IPS-20b (cell line): Measurements from ENCODE around the gene ALDH3B1.
A peak's percentile ranks its signal among the peaks of the same experiment; 100 is the strongest.

ENCODE experiments used
- H3K27ac ChIP-seq: one replicate; pipeline ENCODE4 v1.5.1; 2013; ENCODE audit warnings: low read length
- H3K27me3 ChIP-seq: 2 replicates; pipeline ENCODE4 v1.6.1; 2013; ENCODE audit warnings: mild to moderate bottlenecking, low read length, inconsistent platforms; ENCODE audit not compliant: insufficient read depth
- H3K36me3 ChIP-seq: 2 replicates; pipeline ENCODE4 v1.6.1; 2013; ENCODE audit warnings: low read depth, mild to moderate bottlenecking, inconsistent platforms, low read length, moderate library complexity; ENCODE audit not compliant: insufficient read depth
- H3K4me1 ChIP-seq: 2 replicates; pipeline ENCODE4 v1.6.1; 2013; ENCODE audit warnings: mild to moderate bottlenecking, control low read depth, inconsistent platforms, low read length, moderate library complexity; ENCODE audit not compliant: insufficient read depth
- H3K4me3 ChIP-seq: 2 replicates; pipeline ENCODE4 v1.5.1; 2013; ENCODE audit warnings: mild to moderate bottlenecking, low read length, inconsistent platforms
- H3K9ac ChIP-seq: 2 replicates; pipeline ENCODE4 v1.6.1; 2013; ENCODE audit warnings: low read depth, mild to moderate bottlenecking, inconsistent platforms, low read length, moderate library complexity
- H3K9me3 ChIP-seq: 2 replicates; pipeline ENCODE4 v1.6.1; 2013; ENCODE audit warnings: mild to moderate bottlenecking, low read depth, low read length, inconsistent platforms; ENCODE audit not compliant: insufficient read depth

ALDH3B1 gene

GRCh38 chr11:68028802-68029545 is 18.8 kb downstream of the ALDH3B1 start:
- Histone ChIP-seq H3K9ac (peak overlapping the region; percentile 3; the same call in 1 of the 2 replicates), H3K27me3 (no peaks in the 10 kb centered on the region), H3K4me3 (peak overlapping the region; percentile 84; the same call in 1 of the 2 replicates), H3K9me3 (no peaks in the 10 kb centered on the region), H3K27ac (no peak overlapping the region), H3K4me1 (no peaks in the 10 kb centered on the region), H3K36me3 (peaks cover 16% of the 10 kb centered on the region)

GRCh38 chr11:68030318-68031143 is 20.4 kb downstream of the ALDH3B1 start, which contains the start of gene NDUFS8:
TSS of gene NDUFS8 (plus strand) at chr11:68030681. CDS start at chr11:68032152, 1,471 bp downstream.
- Histone ChIP-seq H3K9ac (peak within 1 kb of the TSS; percentile 90), H3K36me3 (peaks cover 30% of the 10 kb centered on the region), H3K27me3 (no peaks in the 10 kb centered on the region), H3K9me3 (no peaks in the 10 kb centered on the region), H3K4me1 (no peaks in the 10 kb centered on the region), H3K27ac (peak within 1 kb of the TSS; percentile 84), H3K4me3 (peak within 1 kb of the TSS; percentile 84)

GRCh38 chr11:68031144-68031464 is 21.0 kb downstream of the ALDH3B1 start:
- Histone ChIP-seq H3K4me1 (no peaks in the 10 kb centered on the region), H3K9me3 (no peaks in the 10 kb centered on the region)

GRCh38 chr11:68032003-68032402 is 21.9 kb downstream of the ALDH3B1 start:
- H3K9me3 ChIP-seq, result no peaks in the 10 kb centered on the region
- H3K27me3 ChIP-seq, result no peaks in the 10 kb centered on the region
- no peaks in the 10 kb centered on the region for H3K4me1 ChIP-seq
- H3K9ac ChIP-seq, result peak overlapping the region; percentile 90; the same call in 1 of the 2 replicates
- no peak overlapping the region for H3K4me3 ChIP-seq
- no peak overlapping the region for H3K27ac ChIP-seq
- peaks cover 30% of the 10 kb centered on the region for H3K36me3 ChIP-seq

More at GRCh38 chr11:68031144-68031464, 21.0 kb downstream of the ALDH3B1 start:
- Histone ChIP-seq H3K27me3 (no peaks in the 10 kb centered on the region), H3K36me3 (peaks cover 30% of the 10 kb centered on the region), H3K27ac (peak overlapping the region; percentile 84), H3K9ac (peak overlapping the region; percentile 90), H3K4me3 (peak overlapping the region; percentile 84)

- Histone ChIP-seq H3K4me3 (no peak overlapping the region), H3K27ac (no peak overlapping the region), H3K27me3 (no peaks in the 10 kb centered on the region), H3K9me3 (no peaks in the 10 kb centered on the region), H3K4me1 (no peaks in the 10 kb centered on the region), H3K9ac (no peak overlapping the region), H3K36me3 (peaks cover 30% of the 10 kb centered on the region)
Measured at GRCh38 chr11:68032997-68033707, 23.0 kb downstream of the ALDH3B1 start.

GRCh38 chr11:68033708-68034045 is 23.6 kb downstream of the ALDH3B1 start:
- H3K9me3 ChIP-seq, result no peaks in the 10 kb centered on the region
- H3K9ac ChIP-seq, result no peak overlapping the region
- H3K4me1 ChIP-seq, result no peaks in the 10 kb centered on the region; the same call in 1 of the 2 replicates
- H3K4me3 ChIP-seq, result no peak overlapping the region
- H3K27ac ChIP-seq, result no peak overlapping the region
- H3K27me3 ChIP-seq, result no peaks in the 10 kb centered on the region
- peaks cover 30% of the 10 kb centered on the region for H3K36me3 ChIP-seq

GRCh38 chr11:68035266-68035876 is 25.2 kb downstream of the ALDH3B1 start:
- H3K9me3 ChIP-seq, result no peaks in the 10 kb centered on the region
- H3K27me3 ChIP-seq, result no peaks in the 10 kb centered on the region
- H3K36me3 ChIP-seq, result peaks cover 30% of the 10 kb centered on the region
- no peak overlapping the region for H3K27ac ChIP-seq
- no peak overlapping the region for H3K4me3 ChIP-seq
- H3K4me1 ChIP-seq, result peaks cover 4% of the 10 kb centered on the region; the same call in 1 of the 2 replicates
- H3K9ac ChIP-seq, result no peak overlapping the region

GRCh38 chr11:68036141-68036716 is 26.1 kb downstream of the ALDH3B1 start:
- Histone ChIP-seq H3K36me3 (peaks cover 30% of the 10 kb centered on the region), H3K27me3 (no peaks in the 10 kb centered on the region), H3K9me3 (no peaks in the 10 kb centered on the region), H3K9ac (no peak overlapping the region), H3K4me3 (no peak overlapping the region), H3K27ac (no peak overlapping the region), H3K4me1 (peaks cover 4% of the 10 kb centered on the region; the same call in 1 of the 2 replicates)

- Histone ChIP-seq H3K27me3 (no peaks in the 10 kb centered on the region), H3K4me3 (no peak overlapping the region), H3K36me3 (peaks cover 30% of the 10 kb centered on the region), H3K9me3 (no peaks in the 10 kb centered on the region), H3K4me1 (peaks cover 4% of the 10 kb centered on the region; the same call in 1 of the 2 replicates), H3K27ac (no peak overlapping the region), H3K9ac (no peak overlapping the region)
Measured at GRCh38 chr11:68036717-68037239, 26.7 kb downstream of the ALDH3B1 start.

GRCh38 chr11:68037411-68038225 is 27.5 kb downstream of the ALDH3B1 start:
- H3K9ac ChIP-seq, result peak overlapping the region; percentile 39; the same call in 1 of the 2 replicates
- H3K4me3 ChIP-seq, result no peak overlapping the region

More at GRCh38 chr11:68037411-68038225, 27.5 kb downstream of the ALDH3B1 start:
- peaks cover 27% of the 10 kb centered on the region for H3K36me3 ChIP-seq
- H3K27me3 ChIP-seq, result no peaks in the 10 kb centered on the region
- H3K4me1 ChIP-seq, result peaks cover 4% of the 10 kb centered on the region; the same call in 1 of the 2 replicates
- H3K9me3 ChIP-seq, result no peaks in the 10 kb centered on the region
- H3K27ac ChIP-seq, result no peak overlapping the region
